IMR-90 (cell line): ENCODE results near the gene ARMC10. TPM values are rescaled to one million over a fixed set of nuclear protein-coding genes. Genes with fewer than 3 reads are reported as not detected.

ENCODE experiments used
- ATAC-seq: fragments of 200-7000 bp; cut with Tn5 transposase; 2 replicates; pipeline ENCODE4 v1.9.1; 2020; ENCODE audit warnings: low read depth, mild to moderate bottlenecking, moderate library complexity
- BruUV-seq: library from RNA; stranded (reverse); fragments of 400-500 nt; replicated peaks from 2 replicates; lab custom pipeline; 2021; lab: Mats Ljungman, UMichigan
- CTCF ChIA-PET: fragments of 300-600 bp; formaldehyde crosslinking; extraction: SDS; loops from one replicate; lab custom pipeline; 2021; ENCODE audit warnings: antibody characterized with exemption; lab: Yijun Ruan, JAX
- POLR2A ChIA-PET: fragments of 300-600 bp; sonication (Branson Sonifier 250); formaldehyde crosslinking; loops from one replicate; lab custom pipeline; 2022; ENCODE audit warnings: antibody characterized with exemption; ENCODE audit not compliant: unreplicated experiment; lab: Charles Lee
- DNase-seq: peaks from one replicate; pipeline ENCODE4 v3.0.0; 2013
- H2AFZ ChIP-seq: replicated peaks from 2 replicates; pipeline ENCODE3; 2013; ENCODE audit warnings: low read length, mild to moderate bottlenecking; ENCODE audit not compliant: poor library complexity
- H2AK5ac ChIP-seq: 2 replicates; pipeline ENCODE4 v1.6.1; 2013; ENCODE audit warnings: low read depth, low read length, inconsistent platforms
- H2AK9ac ChIP-seq: replicated peaks from 2 replicates; pipeline ENCODE3; 2013; ENCODE audit warnings: mild to moderate bottlenecking, low read depth, low read length, moderate library complexity; ENCODE audit not compliant: poor library complexity
- H2BK120ac ChIP-seq: 2 replicates; pipeline ENCODE4 v1.6.1; 2013; ENCODE audit warnings: low read depth, low read length, inconsistent platforms
- H2BK15ac ChIP-seq: 3 replicates; pipeline ENCODE4 v1.6.1; 2013; ENCODE audit warnings: low read depth, low read length, inconsistent platforms
- H2BK20ac ChIP-seq: 2 replicates; pipeline ENCODE4 v1.6.1; 2013; ENCODE audit warnings: low read depth, mild to moderate bottlenecking, inconsistent platforms, low read length, moderate library complexity
- H2BK5ac ChIP-seq: 2 replicates; pipeline ENCODE4 v1.6.1; 2013; ENCODE audit warnings: mild to moderate bottlenecking, low read depth, low read length, inconsistent platforms; ENCODE audit not compliant: poor library complexity, severe bottlenecking
- H3K14ac ChIP-seq: replicated peaks from 2 replicates; pipeline ENCODE4 v1.6.1; 2013; ENCODE audit warnings: low read depth, low read length, inconsistent platforms
- H3K18ac ChIP-seq: 2 replicates; pipeline ENCODE4 v1.6.1; 2013; ENCODE audit warnings: low read depth, low read length, control low read depth
- H3K23ac ChIP-seq: 2 replicates; pipeline ENCODE4 v1.6.1; 2013; ENCODE audit warnings: low read depth, low read length, inconsistent platforms
- H3K27ac ChIP-seq: 2 replicates; pipeline ENCODE4 v1.5.1; 2013; ENCODE audit warnings: mild to moderate bottlenecking, control low read depth, low read length; ENCODE audit not compliant: insufficient read depth
- H3K27me3 ChIP-seq: 2 replicates; pipeline ENCODE4 v1.6.1; 2013; ENCODE audit warnings: low read length; ENCODE audit not compliant: control insufficient read depth, insufficient read depth
- H3K36me3 ChIP-seq: 2 replicates; pipeline ENCODE4 v1.6.1; 2013; ENCODE audit warnings: low read length, mixed read lengths; ENCODE audit not compliant: control insufficient read depth, insufficient read depth
- H3K4ac ChIP-seq: 2 replicates; pipeline ENCODE4 v1.6.1; 2013; ENCODE audit warnings: low read depth, low read length, inconsistent platforms
- H3K4me1 ChIP-seq: 2 replicates; pipeline ENCODE4 v1.6.1; 2013; ENCODE audit warnings: low read length, mixed read lengths; ENCODE audit not compliant: control insufficient read depth, insufficient read depth
- H3K4me2 ChIP-seq: 2 replicates; pipeline ENCODE4 v1.6.1; 2013; ENCODE audit warnings: low read depth, mild to moderate bottlenecking, control low read depth, low read length, moderate library complexity
- H3K4me3 ChIP-seq: 2 replicates; pipeline ENCODE4 v1.5.1; 2013; ENCODE audit warnings: low read depth, mild to moderate bottlenecking, control low read depth, low read length, moderate library complexity; ENCODE audit not compliant: insufficient read depth
- H3K56ac ChIP-seq: 2 replicates; pipeline ENCODE4 v1.6.1; 2013; ENCODE audit warnings: low read length, inconsistent platforms; ENCODE audit not compliant: insufficient read depth; ENCODE audit errors: extremely low read depth
- H3K79me1 ChIP-seq, 2 experiments: 2 replicates each; pipeline ENCODE4 v1.6.1; 2013; ENCODE audit warnings: low read length in 2 of 2, inconsistent platforms in 1 of 2, low read depth in 1 of 2
- H3K9ac ChIP-seq: 2 replicates; pipeline ENCODE4 v1.6.1; 2013; ENCODE audit warnings: low read depth, low read length, control low read depth
- H3K9me1 ChIP-seq: 2 replicates; pipeline ENCODE4 v1.6.1; 2013; ENCODE audit warnings: low read length, inconsistent platforms; ENCODE audit not compliant: insufficient read depth
- H3K9me3 ChIP-seq: 2 replicates; pipeline ENCODE4 v1.6.1; 2013; ENCODE audit warnings: low read length; ENCODE audit not compliant: control insufficient read depth, insufficient read depth
- H4K20me1 ChIP-seq: 2 replicates; pipeline ENCODE4 v1.6.1; 2013; ENCODE audit warnings: low read length, inconsistent platforms; ENCODE audit not compliant: insufficient read depth
- H4K5ac ChIP-seq: 2 replicates; pipeline ENCODE4 v1.6.1; 2013; ENCODE audit warnings: mild to moderate bottlenecking, low read depth, low read length, control low read depth
- H4K8ac ChIP-seq, 2 experiments: 2 replicates each; pipeline ENCODE4 v1.6.1; 2013; ENCODE audit warnings: low read depth in 2 of 2, low read length in 2 of 2, control low read depth in 1 of 2, inconsistent platforms in 1 of 2
- H4K91ac ChIP-seq: 2 replicates; pipeline ENCODE4 v1.6.1; 2013; ENCODE audit warnings: low read depth, low read length, inconsistent platforms; ENCODE audit not compliant: insufficient read depth
- BHLHE40 ChIP-seq: fragments of 150-350 bp; IDR thresholded peaks from 2 replicates; pipeline ENCODE4 v1.6.1; 2016; ENCODE audit warnings: mild to moderate bottlenecking, low read depth, low read length
- CEBPB ChIP-seq: IDR thresholded peaks from 2 replicates; pipeline ENCODE4 v1.6.1; 2012; ENCODE audit warnings: low read depth, low read length, improper control_type of control experiment
- FOS ChIP-seq: fragments of 150-350 bp; IDR thresholded peaks from 2 replicates; pipeline ENCODE4 v1.6.1; 2016; ENCODE audit warnings: low read depth, low read length
- MAFK ChIP-seq: IDR thresholded peaks from 2 replicates; pipeline ENCODE4 v1.6.1; 2012; ENCODE audit warnings: low read depth, low read length, improper control_type of control experiment
- MAZ ChIP-seq: IDR thresholded peaks from 2 replicates; pipeline ENCODE4 v1.6.1; 2012; ENCODE audit warnings: low read depth, mild to moderate bottlenecking, low read length, improper control_type of control experiment, moderate library complexity, borderline replicate concordance
- NFE2L2 ChIP-seq: fragments of 150-350 bp; IDR thresholded peaks from 2 replicates; pipeline ENCODE4 v1.6.1; 2016; ENCODE audit warnings: low read depth, mild to moderate bottlenecking, low read length
- POLR2A ChIP-seq: IDR thresholded peaks from 2 replicates; pipeline ENCODE4 v1.6.1; 2012; ENCODE audit warnings: mild to moderate bottlenecking, low read depth, low read length
- WGBS, 2 experiments: methylation state at CpG; one replicate each; pipeline versions ENCODE4 v1.1.5 to v1.1.7; 2013; ENCODE audit warnings: missing lambda C conversion rate in 2 of 2; ENCODE audit not compliant: insufficient read length in 1 of 2; ENCODE audit errors: extremely low coverage in 2 of 2; 5-methylcytosine and 5-hydroxymethylcytosine counted together
- dilution Hi-C: fragments of 300-500 bp; cut with HindIII; formaldehyde crosslinking; loops from one replicate; pipeline ENCODE4 v1.14.3; 2018; ENCODE audit warnings: low sequenced_read_pairs; ENCODE audit not compliant: unreplicated experiment
- in situ Hi-C: fragments of 300-500 bp; cut with MboI; formaldehyde crosslinking; loops from 3 replicates; pipeline ENCODE4 v1.14.3; 2019; ENCODE audit warnings: low sequenced_read_pairs, inconsistent platforms, mixed read lengths
- intact Hi-C: fragments of 100-400 bp; cut with micrococcal nuclease; formaldehyde crosslinking; loops from 2 replicates; pipeline ENCODE4 v1.10.0; 2022
- polyA plus RNA-seq, 3 experiments: library from polyadenylated mRNA; depleted of rRNA; stranded (reverse); fragments of >200 nt; gene quantifications; 2 replicates each; pipeline ENCODE4 v1.2.3, GENCODE V29; 2012; ENCODE audit warnings: low replicate concordance in 1 of 3
- total RNA-seq: library from RNA; depleted of rRNA; stranded (reverse); fragments of >200 nt; gene quantifications from 2 replicates; pipeline ENCODE4 v1.2.3, GENCODE V29; 2012

Gene ARMC10
- total and polyA plus RNA-seq, 2 of the 4 experiments (the other 2 are of a cell fraction), result 17.4 to 21.0 TPM

- no peak overlapping the region for H2AK5ac ChIP-seq
- no TSS peak for BruUV-seq
- no peak overlapping the region for H4K8ac ChIP-seq
- WGBS, 2 experiments, result no CpG with 5 or more reads among the region's 2 CpGs
- no peak overlapping the region for H3K4me2 ChIP-seq
- H3K18ac ChIP-seq, result no peak overlapping the region
- no peak overlapping the region for H3K4ac ChIP-seq
- H3K9me3 ChIP-seq, result no peaks in the 10 kb centered on the region
- no peak overlapping the region for H4K91ac ChIP-seq
- DNase-seq (no peak), ATAC-seq (no peak)
- H3K79me1 ChIP-seq, result peaks cover 0 to 2% of the 10 kb centered on the region in 2 experiments; a peak in 1 of 4 replicates
- H3K9me1 ChIP-seq, result peaks cover 7% of the 10 kb centered on the region; the same call in 1 of the 2 replicates
- ChIA-PET POLR2A (no interaction called here), CTCF (interaction anchor here (0.6 kb wide), 1 partner anchor 78 kb away, joined by 10 read pairs; no protein-coding TSS in a partner anchor)
- no peak overlapping the region for H2AK9ac ChIP-seq
- no peak overlapping the region for H2AFZ ChIP-seq
- no peak overlapping the region for H4K5ac ChIP-seq
- no peak overlapping the region for H3K56ac ChIP-seq
- in situ Hi-C loops (no loop called here), dilution Hi-C loops (no loop called here), intact Hi-C loops (loop anchor here (5.0 kb wide), 1 partner anchor 50 kb away; the partner anchor contains the start of gene ARMC10)
- no peak overlapping the region for H2BK120ac ChIP-seq
- no peak overlapping the region for H3K14ac ChIP-seq
- no peak overlapping the region for H3K4me3 ChIP-seq
- H4K20me1 ChIP-seq, result no peaks in the 10 kb centered on the region
- peaks cover 1% of the 10 kb centered on the region; the same call in 1 of the 2 replicates for H3K4me1 ChIP-seq
- no peak overlapping the region for H3K23ac ChIP-seq
- H3K27me3 ChIP-seq, result no peaks in the 10 kb centered on the region
- H3K36me3 ChIP-seq, result peaks cover 5% of the 10 kb centered on the region
- H2BK5ac ChIP-seq, result no peak overlapping the region
- no peak overlapping the region for H2BK15ac ChIP-seq
- no peak overlapping the region for H3K9ac ChIP-seq
- TF ChIP-seq FOS (no peak), POLR2A (no peak), CEBPB (no peak), MAZ (no peak), NFE2L2 (no peak), BHLHE40 (no peak), MAFK (no peak)
- no peak overlapping the region for H3K27ac ChIP-seq
- no peak overlapping the region for H2BK20ac ChIP-seq
Observed at GRCh38 chr7:103127006-103127405, 52.1 kb downstream of the ARMC10 start.
